ENCODE results near the gene KIF21B.

- TF ChIP-seq CTCF (IDR thresholded peaks at IDR 0.05) (no peak), POLR2A (IDR thresholded peaks at IDR 0.05) (no peak)
Measured at GRCh38 chr1:200959411-200959921, 64.0 kb downstream of the KIF21B start.

Data from uterus (tissue), 2 donors.